ENCODE measurements around the gene CCDC40. TPM values are rescaled to one million over a fixed set of nuclear protein-coding genes. Genes with fewer than 3 reads are reported as not detected.

CCDC40 gene
- total and polyA plus RNA-seq, 2 of the 13 experiments (the other 11 are each of a cell fraction or from before 2014, with no cell fraction given): 4.1 to 5.5 TPM

- peak; percentile 17; the same call in 1 of the 2 replicates for TF ChIP-seq ZBTB38 (CRISPR knock-in tag; IDR thresholded peaks at IDR 0.05)
These were observed 63.0 kb downstream of the CCDC40 start (continued) for GRCh38 chr17:80099291-80100034.

GRCh38 chr17:80100035-80100323 lies 63.5 kb downstream of the CCDC40 start:
- FAIRE-seq: no peak
- no peaks in the 10 kb centered on the region for H4K20me1 ChIP-seq (ENCODE audit: insufficient read depth, low read length)
- peaks cover 49% of the 10 kb centered on the region for H3K4me1 ChIP-seq (ENCODE audit: insufficient read depth, low read length)
- no peak for DNase-seq (ENCODE audit: low spot score)
- H2AFZ ChIP-seq (ENCODE audit: low read length): peak overlapping the region; percentile 44
- H3K9ac ChIP-seq (ENCODE audit: insufficient read depth, low read depth, low read length): no peak overlapping the region
- no TSS peak for BruUV-seq (replicated peaks)
- peak overlapping the region in 1 of 3 experiments; percentile 7; a peak in 1 of 6 replicates for H3K4me3 ChIP-seq (replicated peaks in 1 of 3; ENCODE audit: insufficient read depth in 1 of 3, low read depth in 2 of 3, low read length in 3 of 3)
- in situ Hi-C loops (cut with HindIII; ENCODE audit: extremely low pct_ligation_motif_present, low pct_unique_long_range_greater_than_20kb): no loop called here
- intact Hi-C loops (cut with micrococcal nuclease; ENCODE audit: unreplicated experiment): no loop called here
- H3K36me3 ChIP-seq (replicated peaks in 1 of 2; ENCODE audit: control insufficient read depth in 1 of 2, insufficient read depth in 2 of 2, low read length in 2 of 2): no peaks in the 10 kb centered on the region
- peaks cover 5 to 41% of the 10 kb centered on the region in 2 experiments; a peak in 4 of 5 replicates for H3K27me3 ChIP-seq (ENCODE audit: control insufficient read depth in 1 of 2, insufficient read depth in 2 of 2, low read length in 2 of 2)
- H3K9me3 ChIP-seq (ENCODE audit: low read length): no peaks in the 10 kb centered on the region
- POLR2A ChIA-PET: no interaction called here
- CTCF ChIA-PET (ENCODE audit: low intra/inter-chr PET ratio, low total read pairs): no interaction called here
- H3K79me2 ChIP-seq (ENCODE audit: insufficient read depth, low read length): peaks cover 9% of the 10 kb centered on the region
- 55% methylated on average over 4 of the region's 4 CpGs for WGBS (ENCODE audit: low lambda C conversion rate)
- no peak for ATAC-seq
- no peak overlapping the region for H3K27ac ChIP-seq (ENCODE audit: extremely low read length, insufficient read depth, low read length)
- TF ChIP-seq SMAD1 (CRISPR knock-in tag; IDR thresholded peaks at IDR 0.05; ENCODE audit: borderline replicate concordance, low read depth): no peak
- TF ChIP-seq MYC (CRISPR knock-in tag; IDR thresholded peaks at IDR 0.05; ENCODE audit: borderline replicate concordance): 0 out of 2 replicates have a peak, but pooled peaks have one; percentile 18
- 0 out of 2 replicates have a peak, but pooled peaks have one; percentile 20 for TF ChIP-seq MXD1 (CRISPR knock-in tag; IDR thresholded peaks at IDR 0.05)
- no peak for TF ChIP-seq KMT2A (CRISPR knock-in tag; IDR thresholded peaks at IDR 0.05)
- no peak for TF ChIP-seq ZGPAT (CRISPR knock-in tag; IDR thresholded peaks at IDR 0.05)
- 0 out of 2 replicates have a peak, but pooled peaks have one; percentile 50 for TF ChIP-seq CAMTA2 (CRISPR knock-in tag; IDR thresholded peaks at IDR 0.05; ENCODE audit: borderline replicate concordance)
- 0 out of 2 replicates have a peak, but pooled peaks have one; percentile 87 for TF ChIP-seq FOXO4 (CRISPR knock-in tag; conservative IDR thresholded peaks at IDR 0.05)
- TF ChIP-seq HIVEP1 (CRISPR knock-in tag; IDR thresholded peaks at IDR 0.05): 0 out of 2 replicates have a peak, but pooled peaks have one; percentile 29
- H3K4me2 ChIP-seq (ENCODE audit: low read depth, low read length): peak overlapping the region; percentile 89
